OCI-LY1 (cell line): ENCODE results near the gene ARL15.

Experiments used
- H2AFZ ChIP-seq: fragments of 200-600 bp; sonication (generic), shearing (Covaris generic); 2 replicates; pipeline ENCODE4 v1.6.0; 2014; ENCODE audit warnings: antibody characterized with exemption, mild to moderate bottlenecking, low read length
- H3F3A ChIP-seq: fragments of 200-600 bp; sonication (generic), shearing (Covaris generic); 2 replicates; pipeline ENCODE4 v1.6.0; 2014; ENCODE audit warnings: mild to moderate bottlenecking, antibody characterized with exemption, low read length, moderate library complexity; ENCODE audit not compliant: insufficient read depth
- H3K27ac ChIP-seq: fragments of 200-600 bp; sonication (generic); 2 replicates; pipeline ENCODE4 v1.5.1; 2014; ENCODE audit warnings: low read length, mixed run types, mild to moderate bottlenecking, low read depth; ENCODE audit not compliant: poor library complexity, severe bottlenecking
- H3K27me3 ChIP-seq: fragments of 200-600 bp; sonication (generic); 2 replicates; pipeline ENCODE4 v1.6.0; 2014; ENCODE audit warnings: antibody characterized with exemption, mild to moderate bottlenecking, low read length, moderate library complexity; ENCODE audit not compliant: insufficient read depth
- H3K36me3 ChIP-seq: fragments of 200-600 bp; sonication (generic); 2 replicates; pipeline ENCODE4 v1.6.1; 2014; ENCODE audit warnings: mild to moderate bottlenecking, antibody characterized with exemption, low read length, moderate library complexity, mixed read lengths; ENCODE audit not compliant: insufficient read depth
- H3K4me1 ChIP-seq: fragments of 200-600 bp; sonication (generic); 2 replicates; pipeline ENCODE4 v1.5.1; 2014; ENCODE audit warnings: mild to moderate bottlenecking, low read length, moderate library complexity; ENCODE audit not compliant: insufficient read depth, severe bottlenecking
- H3K4me2 ChIP-seq: fragments of 200-600 bp; sonication (generic), shearing (Covaris generic); 2 replicates; pipeline ENCODE4 v1.6.1; 2014; ENCODE audit warnings: low read length
- H3K4me3 ChIP-seq: fragments of 200-600 bp; sonication (generic); 2 replicates; pipeline ENCODE4 v1.5.1; 2014; ENCODE audit warnings: low read length, low read depth, mild to moderate bottlenecking, mixed read lengths; ENCODE audit not compliant: poor library complexity, severe bottlenecking
- H3K79me2 ChIP-seq: fragments of 200-600 bp; shearing (Covaris generic); 2 replicates; pipeline ENCODE4 v1.6.1; 2016; ENCODE audit warnings: mixed run types, low read length, mixed read lengths; ENCODE audit not compliant: insufficient read depth
- H3K9ac ChIP-seq: fragments of 200-600 bp; sonication (generic), shearing (Covaris generic); 2 replicates; pipeline ENCODE4 v1.6.1; 2014; ENCODE audit warnings: mild to moderate bottlenecking, low read length, mixed read lengths
- H3K9me2 ChIP-seq: fragments of 200-600 bp; sonication (generic), shearing (Covaris generic); 2 replicates; pipeline ENCODE4 v1.6.1; 2014; ENCODE audit warnings: low read depth, mild to moderate bottlenecking, low read length, mixed read lengths
- H3K9me3 ChIP-seq: fragments of 200-600 bp; shearing (Covaris generic); 2 replicates; pipeline ENCODE4 v1.6.1; 2014; ENCODE audit warnings: low read length, mixed read lengths
- H4K20me1 ChIP-seq: fragments of 200-600 bp; sonication (generic), shearing (Covaris generic); 2 replicates; pipeline ENCODE4 v1.6.0; 2016; ENCODE audit warnings: mild to moderate bottlenecking, low read length; ENCODE audit not compliant: insufficient read depth
- CTCF ChIP-seq: fragments of 200-600 bp; sonication (generic), shearing (Covaris generic); IDR thresholded peaks from 2 replicates; pipeline ENCODE4 v1.5.1; 2017; ENCODE audit warnings: mild to moderate bottlenecking, antibody characterized with exemption, low read length, moderate library complexity, mixed read lengths
- EZH2 ChIP-seq: fragments of 200-600 bp; sonication (generic), shearing (Covaris generic); IDR thresholded peaks from 2 replicates; pipeline ENCODE4 v1.8.0; 2017; ENCODE audit warnings: borderline replicate concordance, mixed run types, mild to moderate bottlenecking, antibody characterized with exemption, low read length, moderate library complexity, mixed read lengths

ARL15 gene

GRCh38 chr5:54177058-54177457 lies 133.3 kb downstream of the ARL15 start:
- no peak for TF ChIP-seq CTCF
- Histone ChIP-seq H3K36me3 (no peaks in the 10 kb centered on the region; the same call in 1 of the 2 replicates), H3K27ac (peak overlapping the region; percentile 96), H3K9me2 (no peaks in the 10 kb centered on the region), H3K4me2 (peak overlapping the region; percentile 70), H4K20me1 (no peaks in the 10 kb centered on the region), H3K27me3 (no peaks in the 10 kb centered on the region), H3F3A (0 out of 2 replicates have a peak, but pooled peaks cover 4% of the 10 kb centered on the region), H3K79me2 (no peaks in the 10 kb centered on the region), H3K4me1 (peaks cover 90% of the 10 kb centered on the region), H3K9me3 (no peaks in the 10 kb centered on the region), H3K9ac (peak overlapping the region; percentile 53), H3K4me3 (no peak overlapping the region), H2AFZ (no peak overlapping the region)

- Histone ChIP-seq H3K36me3 (no peaks in the 10 kb centered on the region; the same call in none of the 2 replicates), H3K4me2 (no peak overlapping the region), H3K9me3 (no peaks in the 10 kb centered on the region), H4K20me1 (no peaks in the 10 kb centered on the region), H2AFZ (no peak overlapping the region), H3F3A (0 out of 2 replicates have a peak, but pooled peaks cover 4% of the 10 kb centered on the region), H3K9ac (no peak overlapping the region), H3K9me2 (no peaks in the 10 kb centered on the region), H3K27ac (peak overlapping the region; percentile 96), H3K27me3 (no peaks in the 10 kb centered on the region), H3K4me1 (peaks cover 96% of the 10 kb centered on the region), H3K4me3 (no peak overlapping the region), H3K79me2 (peaks cover 3% of the 10 kb centered on the region)
- TF ChIP-seq CTCF: no peak
- TF ChIP-seq EZH2: no peak
These were observed 134.1 kb downstream of the ARL15 start for GRCh38 chr5:54176066-54176830.

GRCh38 chr5:54173251-54173650 lies 137.1 kb downstream of the ARL15 start:
- Histone ChIP-seq H3K4me3 (no peak overlapping the region), H3K9ac (no peak overlapping the region; the same call in 1 of the 2 replicates), H3K9me3 (no peaks in the 10 kb centered on the region), H2AFZ (no peak overlapping the region), H3K79me2 (peaks cover 33% of the 10 kb centered on the region), H4K20me1 (no peaks in the 10 kb centered on the region), H3K27me3 (no peaks in the 10 kb centered on the region), H3K27ac (peak overlapping the region; percentile 96), H3F3A (0 out of 2 replicates have a peak, but pooled peaks cover 4% of the 10 kb centered on the region), H3K4me2 (no peak overlapping the region), H3K4me1 (peaks cover 82% of the 10 kb centered on the region), H3K9me2 (no peaks in the 10 kb centered on the region), H3K36me3 (peaks cover 22% of the 10 kb centered on the region)
- TF ChIP-seq CTCF (no peak), EZH2 (no peak)
